Amniotic epithelial cell (primary cell): ENCODE data around the gene ZDHHC3.
"Not testable (repeated sequence)": the region's sequence is repeated elsewhere in the genome, so short reads cannot be mapped to it uniquely, and the experiment has no call there.

ENCODE experiments used
- DNase-seq: peaks from one replicate; pipeline ENCODE4 v3.0.0-alpha.2; 2010; ENCODE audit warnings: low read depth

Gene ZDHHC3

GRCh38 chr3:44963571-44964325 is 12.2 kb downstream of the ZDHHC3 start:
- DNase-seq, result no peak

GRCh38 chr3:44962621-44963393 is 13.2 kb downstream of the ZDHHC3 start:
- peak; percentile 18 for DNase-seq

DNA sequence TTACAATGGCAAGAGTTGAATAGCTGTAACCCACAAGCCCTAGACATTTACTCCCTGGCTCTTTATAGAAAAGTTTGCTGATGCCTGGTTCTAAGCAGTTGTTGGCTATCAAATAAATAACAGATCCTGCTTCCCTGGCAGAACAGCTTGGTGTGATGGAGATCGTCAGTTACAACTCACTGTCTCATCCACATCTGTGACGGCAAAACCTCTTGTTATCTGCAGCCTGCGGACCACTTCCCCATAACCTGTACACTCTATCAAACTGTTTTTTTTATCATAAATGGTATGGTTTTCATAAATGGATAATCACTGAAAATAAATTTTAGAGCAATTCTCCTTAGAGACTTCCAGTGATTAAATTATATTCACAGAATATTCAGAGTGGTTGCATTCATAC is 14.1 kb downstream of the ZDHHC3 start:
- DNase-seq, result no peak

DNA sequence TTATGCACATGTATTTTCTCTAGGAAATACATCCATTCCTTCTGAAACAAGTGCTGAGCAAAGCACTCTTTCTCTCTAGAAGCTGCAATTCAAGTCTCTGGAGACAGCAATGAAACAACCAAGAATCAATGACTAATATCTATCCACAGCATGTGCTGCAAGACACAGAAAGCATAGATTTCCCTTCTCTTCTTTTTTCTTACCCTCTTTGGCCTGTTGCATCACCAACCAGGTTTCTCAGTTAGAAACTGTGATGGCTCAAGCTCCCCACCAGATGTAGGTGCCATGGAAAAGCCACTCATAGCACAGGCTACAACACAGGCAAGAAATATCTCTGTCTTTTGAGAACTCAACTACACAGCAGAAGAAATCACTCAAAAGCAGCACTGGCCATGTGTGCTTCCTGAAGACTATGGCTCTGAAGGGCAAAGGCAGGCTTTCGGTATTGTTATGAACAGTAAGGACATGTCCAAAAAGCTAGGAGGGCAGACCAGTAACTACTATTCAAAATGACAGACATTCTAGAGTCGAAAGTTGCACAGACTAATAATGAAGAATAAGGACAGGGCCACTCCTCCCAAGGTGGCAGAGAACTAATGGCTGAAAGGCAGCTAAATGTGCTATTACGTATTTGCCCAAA is 15.5 kb downstream of the ZDHHC3 start:
- peak; percentile 11 for DNase-seq

- DNase-seq, result no peak
These were observed 17.6 kb downstream of the ZDHHC3 start for GRCh38 chr3:44958386-44958785.

DNA sequence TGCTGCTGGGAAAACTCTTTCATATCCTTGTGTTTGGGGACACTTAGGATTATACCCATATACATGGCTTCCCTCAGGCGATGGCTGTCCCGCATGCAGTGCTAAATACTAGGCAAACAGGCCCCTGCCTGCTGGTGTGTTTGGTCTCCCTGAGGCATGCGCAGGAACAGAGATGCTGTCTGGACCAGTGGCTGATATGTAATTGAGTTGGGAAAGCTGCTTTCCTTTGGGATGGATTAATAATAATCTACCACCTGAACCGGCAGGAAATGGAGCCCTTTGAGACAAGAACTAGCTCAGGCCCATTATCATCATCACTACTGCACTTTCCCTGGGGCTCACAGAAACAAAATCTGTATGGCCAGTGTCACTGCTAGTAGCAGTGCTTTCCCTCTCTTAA is 18.0 kb downstream of the ZDHHC3 start:
- DNase-seq, result no peak

GRCh38 chr3:44955917-44956316 is 20.1 kb downstream of the ZDHHC3 start:
- no peak for DNase-seq

GRCh38 chr3:44954962-44955361 is 21.0 kb downstream of the ZDHHC3 start:
- peak; percentile 13 for DNase-seq

DNA sequence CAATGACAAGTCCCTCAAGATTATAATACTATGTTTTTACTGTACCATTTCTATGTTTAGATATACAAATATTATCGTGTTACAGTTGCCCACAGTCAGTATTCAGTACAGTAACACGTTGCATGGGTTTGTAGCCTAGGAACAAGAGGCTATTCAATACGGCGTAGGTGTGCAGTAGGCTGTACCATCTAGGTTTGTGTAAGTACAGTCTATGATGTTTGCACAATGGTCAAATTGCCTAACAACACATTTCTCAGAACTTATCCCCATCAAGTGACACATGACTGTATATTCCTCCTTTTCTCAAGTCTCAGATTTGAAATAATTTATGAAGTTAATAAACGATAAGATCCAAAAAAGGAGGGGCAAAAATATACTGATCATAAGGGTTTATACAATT is 21.7 kb downstream of the ZDHHC3 start:
- DNase-seq, result peak; percentile 20

DNA sequence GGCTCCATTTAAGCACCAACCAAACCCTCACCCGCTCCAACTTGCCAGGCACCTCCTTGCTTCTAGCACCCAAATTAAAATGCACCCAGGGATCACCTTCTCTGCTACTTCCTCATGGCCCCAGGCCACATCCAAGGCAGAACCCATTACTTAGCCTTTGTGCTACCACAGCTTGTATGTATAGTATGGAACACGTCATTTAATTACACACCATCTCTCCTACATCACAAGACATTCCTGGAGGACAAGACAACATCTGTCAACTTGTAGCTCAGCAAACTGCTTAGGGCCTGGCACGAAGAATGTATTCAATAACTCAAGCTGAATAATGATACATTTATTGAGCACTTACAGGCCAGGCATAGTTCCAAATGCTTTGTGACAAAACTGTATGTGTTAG is 23.3 kb downstream of the ZDHHC3 start:
- no peak for DNase-seq

DNA sequence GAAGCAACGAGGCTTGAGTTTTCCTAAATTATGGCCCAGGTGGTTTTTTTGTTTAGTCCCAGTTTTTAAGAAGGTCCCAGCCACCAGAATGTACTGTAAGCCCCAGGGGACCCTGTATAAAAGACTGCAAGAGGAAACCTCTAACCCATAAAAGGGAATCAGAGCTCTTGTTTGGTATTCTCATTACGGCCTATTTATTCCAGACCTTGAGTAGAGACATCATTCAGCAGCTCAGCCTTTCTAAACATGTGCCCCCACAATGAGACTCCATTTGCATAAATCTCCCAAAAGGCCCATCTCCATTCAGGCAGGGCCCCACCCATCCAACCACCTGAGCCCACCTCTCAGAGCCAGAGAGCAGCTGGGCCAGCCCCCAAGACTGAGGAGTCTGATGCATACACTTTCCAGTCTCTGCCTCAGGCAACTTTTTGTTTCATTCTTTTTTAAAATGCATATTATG is 25.7 kb downstream of the ZDHHC3 start:
- no peak for DNase-seq

- not testable (repeated sequence) for DNase-seq
These were observed 26.2 kb downstream of the ZDHHC3 start for GRCh38 chr3:44949770-44950169.

- peak; percentile 53 for DNase-seq
These were observed 27.7 kb downstream of the ZDHHC3 start for GRCh38 chr3:44948239-44948638.

- peak; percentile 57 for DNase-seq
These were observed 33.6 kb downstream of the ZDHHC3 start for GRCh38 chr3:44942202-44942921.

GRCh38 chr3:44939581-44940036 is 36.4 kb downstream of the ZDHHC3 start:
- DNase-seq, result no peak

DNA sequence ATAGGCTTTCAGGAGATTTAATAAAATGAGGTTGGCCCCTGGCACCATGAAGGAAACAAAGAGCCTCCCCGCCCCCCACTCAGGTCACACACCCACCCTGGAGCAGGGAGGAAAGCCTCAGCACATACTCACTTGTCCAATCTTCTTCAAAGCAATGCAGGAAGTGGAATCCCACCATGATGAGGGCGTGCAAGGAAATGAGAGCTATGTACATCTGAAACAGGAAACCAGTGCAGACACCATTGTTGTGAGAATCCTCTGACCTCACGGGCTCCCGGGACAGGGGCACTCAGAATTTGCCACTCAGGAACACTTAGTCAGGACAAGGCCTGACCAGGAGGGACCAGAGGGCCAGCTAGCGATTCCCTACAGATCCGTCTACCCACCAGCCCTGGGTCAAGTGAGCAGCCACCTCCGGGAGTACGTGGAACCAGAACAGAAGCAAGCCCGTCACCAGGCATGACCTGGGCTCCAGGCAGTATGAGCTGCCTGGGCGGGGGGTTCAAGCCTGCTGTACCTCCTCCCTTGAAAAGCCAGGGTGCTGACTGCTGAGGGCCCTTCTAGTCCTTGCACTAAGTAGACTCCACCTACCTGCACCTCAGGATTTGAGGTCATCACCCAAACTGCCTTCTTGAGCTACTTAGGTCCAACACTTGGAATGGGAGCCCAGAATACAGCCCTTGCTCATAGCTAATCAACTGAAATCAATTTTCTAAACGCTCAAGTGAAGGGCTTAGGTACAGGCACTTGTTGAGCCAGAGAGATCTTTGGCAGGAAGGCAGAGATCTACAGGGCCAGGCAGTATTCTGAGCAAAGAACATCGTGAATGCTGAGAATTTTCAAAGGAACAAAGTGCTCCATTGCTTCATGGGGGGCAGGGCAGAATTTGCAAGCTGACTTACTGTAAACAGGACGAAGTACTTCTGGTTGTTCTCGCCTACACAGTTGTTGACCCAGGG is 42.7 kb downstream of the ZDHHC3 start:
- DNase-seq, result no peak

DNA sequence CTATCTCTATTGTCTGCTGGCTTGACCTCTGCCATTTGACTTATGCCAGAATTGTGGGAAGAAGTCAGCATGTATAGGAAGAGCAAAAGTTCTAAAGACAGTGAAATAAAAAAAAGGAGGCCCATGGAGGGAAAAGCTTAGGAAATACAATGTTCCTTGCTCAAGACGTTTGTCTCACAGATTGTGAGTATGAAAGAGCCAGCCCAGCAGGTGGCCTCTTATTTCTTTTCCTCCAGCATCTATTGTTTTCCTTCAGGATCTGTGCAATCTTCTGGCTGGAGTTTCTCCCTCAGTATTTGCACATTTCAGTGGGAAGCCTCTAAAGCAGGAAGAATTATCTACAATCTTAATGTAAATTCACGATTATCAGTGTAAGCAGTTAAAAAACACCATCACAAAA is 43.7 kb downstream of the ZDHHC3 start:
- no peak for DNase-seq

- DNase-seq, result no peak
These were observed 44.2 kb downstream of the ZDHHC3 start for GRCh38 chr3:44931791-44932190.

DNA sequence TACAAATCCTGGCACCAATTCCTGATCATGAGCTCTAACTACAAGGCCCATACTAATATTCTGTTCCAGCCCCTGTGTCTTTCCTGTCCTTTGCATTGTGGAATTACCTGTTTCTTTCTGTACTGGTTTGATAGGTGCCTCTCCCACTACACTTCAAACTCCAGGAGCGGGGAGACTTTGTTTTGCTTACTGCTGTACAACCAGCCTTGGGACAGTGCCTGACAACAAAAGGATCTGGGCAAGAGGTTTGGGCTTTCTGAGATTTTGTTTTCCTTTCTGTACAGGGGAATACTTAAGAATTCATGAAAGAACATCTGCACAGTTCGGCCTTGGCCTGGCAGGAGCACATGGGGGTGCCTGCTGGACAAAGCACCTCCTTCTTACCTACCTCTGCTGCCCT is 45.1 kb downstream of the ZDHHC3 start:
- DNase-seq, result no peak

GRCh38 chr3:44929782-44930181 is 46.2 kb downstream of the ZDHHC3 start:
- no peak for DNase-seq

- DNase-seq, result no peak
These were observed 48.6 kb downstream of the ZDHHC3 start for GRCh38 chr3:44927371-44927770.
